Measurements from ENCODE around the gene HES5. TPM values are rescaled to one million over a fixed set of nuclear protein-coding genes. Genes with fewer than 3 reads are reported as not detected.

HES5 gene
- polyA plus RNA-seq, 1 donor from 2014 or later: 0.81 TPM

DNA sequence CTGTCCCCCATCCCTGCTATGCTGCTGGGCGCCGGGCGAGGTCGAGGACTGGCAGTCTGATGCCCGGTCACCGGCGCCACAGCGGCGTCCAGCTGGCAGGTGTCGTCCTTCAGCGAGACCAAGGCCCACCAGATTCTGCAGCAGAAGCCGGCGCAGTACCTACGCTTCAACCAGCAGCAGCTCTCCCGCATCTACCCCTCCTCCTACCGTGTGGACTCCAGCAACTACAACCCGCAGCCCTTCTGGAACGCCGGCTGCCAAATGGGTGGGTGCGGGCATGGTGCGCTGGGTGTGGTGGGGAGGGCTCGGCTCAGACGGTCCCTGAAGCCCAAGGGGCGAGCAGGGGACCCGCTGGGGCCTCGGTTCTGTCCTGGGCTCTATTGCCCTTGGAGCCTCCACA is 33.3 kb downstream of the HES5 start:
- H3K9me2 ChIP-seq (ENCODE audit: insufficient read depth, low read length): no peaks in the 10 kb centered on the region
- no peaks in the 10 kb centered on the region for H3K36me3 ChIP-seq (ENCODE audit: insufficient read depth, low read length)
- no peak overlapping the region for H3K4me2 ChIP-seq (ENCODE audit: low read length)
- H3K9me3 ChIP-seq (ENCODE audit: low read length): no peaks in the 10 kb centered on the region
- no peaks in the 10 kb centered on the region for H3F3A ChIP-seq (ENCODE audit: insufficient read depth, low read length, poor library complexity, severe bottlenecking)
- no peaks in the 10 kb centered on the region for H3K79me2 ChIP-seq (replicated peaks; ENCODE audit: insufficient read depth, low read length)
- no peaks in the 10 kb centered on the region for H4K20me1 ChIP-seq (ENCODE audit: insufficient read depth)
- no peaks in the 10 kb centered on the region for H3K27me3 ChIP-seq (ENCODE audit: insufficient read depth, low read depth, low read length)
- no peak overlapping the region for H2AFZ ChIP-seq (ENCODE audit: low read depth, low read length)
- no peak overlapping the region for H3K4me3 ChIP-seq (ENCODE audit: low read length)
- H3K9ac ChIP-seq (ENCODE audit: low read length): no peak overlapping the region
- no peak overlapping the region for H3K27ac ChIP-seq (ENCODE audit: low read length)
- TF ChIP-seq MXI1 (conservative IDR thresholded peaks at IDR 0.05; ENCODE audit: poor library complexity, severe bottlenecking) (no peak), SMC3 (conservative IDR thresholded peaks at IDR 0.05; ENCODE audit: poor library complexity) (no peak), TAF1 (IDR thresholded peaks at IDR 0.05; ENCODE audit: low read depth) (no peak), EP300 (conservative IDR thresholded peaks at IDR 0.05; ENCODE audit: poor library complexity, severe bottlenecking) (no peak)
- TF ChIP-seq, protein P1, sequence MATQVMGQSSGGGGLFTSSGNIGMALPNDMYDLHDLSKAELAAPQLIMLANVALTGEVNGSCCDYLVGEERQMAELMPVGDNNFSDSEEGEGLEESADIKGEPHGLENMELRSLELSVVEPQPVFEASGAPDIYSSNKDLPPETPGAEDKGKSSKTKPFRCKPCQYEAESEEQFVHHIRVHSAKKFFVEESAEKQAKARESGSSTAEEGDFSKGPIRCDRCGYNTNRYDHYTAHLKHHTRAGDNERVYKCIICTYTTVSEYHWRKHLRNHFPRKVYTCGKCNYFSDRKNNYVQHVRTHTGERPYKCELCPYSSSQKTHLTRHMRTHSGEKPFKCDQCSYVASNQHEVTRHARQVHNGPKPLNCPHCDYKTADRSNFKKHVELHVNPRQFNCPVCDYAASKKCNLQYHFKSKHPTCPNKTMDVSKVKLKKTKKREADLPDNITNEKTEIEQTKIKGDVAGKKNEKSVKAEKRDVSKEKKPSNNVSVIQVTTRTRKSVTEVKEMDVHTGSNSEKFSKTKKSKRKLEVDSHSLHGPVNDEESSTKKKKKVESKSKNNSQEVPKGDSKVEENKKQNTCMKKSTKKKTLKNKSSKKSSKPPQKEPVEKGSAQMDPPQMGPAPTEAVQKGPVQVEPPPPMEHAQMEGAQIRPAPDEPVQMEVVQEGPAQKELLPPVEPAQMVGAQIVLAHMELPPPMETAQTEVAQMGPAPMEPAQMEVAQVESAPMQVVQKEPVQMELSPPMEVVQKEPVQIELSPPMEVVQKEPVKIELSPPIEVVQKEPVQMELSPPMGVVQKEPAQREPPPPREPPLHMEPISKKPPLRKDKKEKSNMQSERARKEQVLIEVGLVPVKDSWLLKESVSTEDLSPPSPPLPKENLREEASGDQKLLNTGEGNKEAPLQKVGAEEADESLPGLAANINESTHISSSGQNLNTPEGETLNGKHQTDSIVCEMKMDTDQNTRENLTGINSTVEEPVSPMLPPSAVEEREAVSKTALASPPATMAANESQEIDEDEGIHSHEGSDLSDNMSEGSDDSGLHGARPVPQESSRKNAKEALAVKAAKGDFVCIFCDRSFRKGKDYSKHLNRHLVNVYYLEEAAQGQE (IDR thresholded peaks at IDR 0.05; ENCODE audit: borderline replicate concordance): no peak
- TF ChIP-seq, protein P2, sequence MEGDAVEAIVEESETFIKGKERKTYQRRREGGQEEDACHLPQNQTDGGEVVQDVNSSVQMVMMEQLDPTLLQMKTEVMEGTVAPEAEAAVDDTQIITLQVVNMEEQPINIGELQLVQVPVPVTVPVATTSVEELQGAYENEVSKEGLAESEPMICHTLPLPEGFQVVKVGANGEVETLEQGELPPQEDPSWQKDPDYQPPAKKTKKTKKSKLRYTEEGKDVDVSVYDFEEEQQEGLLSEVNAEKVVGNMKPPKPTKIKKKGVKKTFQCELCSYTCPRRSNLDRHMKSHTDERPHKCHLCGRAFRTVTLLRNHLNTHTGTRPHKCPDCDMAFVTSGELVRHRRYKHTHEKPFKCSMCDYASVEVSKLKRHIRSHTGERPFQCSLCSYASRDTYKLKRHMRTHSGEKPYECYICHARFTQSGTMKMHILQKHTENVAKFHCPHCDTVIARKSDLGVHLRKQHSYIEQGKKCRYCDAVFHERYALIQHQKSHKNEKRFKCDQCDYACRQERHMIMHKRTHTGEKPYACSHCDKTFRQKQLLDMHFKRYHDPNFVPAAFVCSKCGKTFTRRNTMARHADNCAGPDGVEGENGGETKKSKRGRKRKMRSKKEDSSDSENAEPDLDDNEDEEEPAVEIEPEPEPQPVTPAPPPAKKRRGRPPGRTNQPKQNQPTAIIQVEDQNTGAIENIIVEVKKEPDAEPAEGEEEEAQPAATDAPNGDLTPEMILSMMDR (IDR thresholded peaks at IDR 0.05; ENCODE audit: poor library complexity, severe bottlenecking): no peak

DNA sequence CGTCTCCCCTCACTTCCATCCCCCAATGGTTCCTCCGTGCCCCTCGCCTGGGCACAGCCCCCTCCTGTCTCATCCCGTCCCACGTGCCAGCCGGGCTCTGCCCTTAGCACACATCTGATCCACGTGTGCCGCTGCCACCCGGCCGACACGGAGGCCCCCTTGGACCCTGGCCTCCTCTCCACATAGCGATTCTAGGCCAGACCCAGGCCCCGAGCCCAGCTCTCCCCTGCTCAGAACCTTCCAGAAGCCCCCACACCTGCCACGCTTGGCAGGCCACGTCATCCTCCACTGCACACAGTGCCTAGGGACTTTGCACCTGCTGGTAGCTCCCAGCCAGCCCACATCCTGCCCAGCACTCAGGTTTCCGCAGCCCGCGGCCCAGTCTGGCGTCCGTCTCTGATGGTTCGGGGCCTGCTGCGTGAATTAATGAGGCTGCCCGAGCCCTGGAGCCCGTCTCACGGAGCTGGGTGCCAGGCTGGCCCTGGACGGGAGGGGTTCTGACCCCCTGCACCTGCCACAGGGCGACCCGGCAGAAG is 33.9 kb downstream of the HES5 start:
- Histone ChIP-seq H3F3A (ENCODE audit: insufficient read depth, low read length, poor library complexity, severe bottlenecking) (no peaks in the 10 kb centered on the region), H3K27me3 (ENCODE audit: insufficient read depth, low read depth, low read length) (no peaks in the 10 kb centered on the region), H3K27ac (ENCODE audit: low read length) (no peak overlapping the region), H3K4me2 (ENCODE audit: low read length) (no peak overlapping the region), H3K36me3 (ENCODE audit: insufficient read depth, low read length) (no peaks in the 10 kb centered on the region), H2AFZ (ENCODE audit: low read depth, low read length) (no peak overlapping the region), H3K9me3 (ENCODE audit: low read length) (no peaks in the 10 kb centered on the region), H3K4me3 (ENCODE audit: low read length) (no peak overlapping the region), H3K79me2 (replicated peaks; ENCODE audit: insufficient read depth, low read length) (no peaks in the 10 kb centered on the region), H3K9ac (ENCODE audit: low read length) (no peak overlapping the region), H3K9me2 (ENCODE audit: insufficient read depth, low read length) (no peaks in the 10 kb centered on the region), H4K20me1 (ENCODE audit: insufficient read depth) (no peaks in the 10 kb centered on the region)
- TF ChIP-seq, protein P2 (IDR thresholded peaks at IDR 0.05; ENCODE audit: poor library complexity, severe bottlenecking): no peak
